Subcutaneous adipose tissue (tissue), 4 donors: Measurements from ENCODE around the gene SOBP. TPM values are rescaled to one million over a fixed set of nuclear protein-coding genes. Genes with fewer than 3 reads are reported as not detected.

Source experiments
- total RNA-seq, 4 donors: library from RNA; depleted of rRNA; stranded (reverse); fragments of >200 nt; gene quantifications; one replicate each; pipeline ENCODE4 v1.1.0, GENCODE V29; 2016
- TF ChIP-seq, protein P1 (sequence below): fragments of 450-650 bp; IDR thresholded peaks from one replicate; pipeline ENCODE4 v1.5.1; 2016; ENCODE audit warnings: low read depth, mild to moderate bottlenecking, control low read depth, antibody characterized with exemption, moderate library complexity

SOBP gene
- total RNA-seq, 4 donors from 2014 or later = 4.0 to 7.5 (median 5.5) TPM

DNA sequence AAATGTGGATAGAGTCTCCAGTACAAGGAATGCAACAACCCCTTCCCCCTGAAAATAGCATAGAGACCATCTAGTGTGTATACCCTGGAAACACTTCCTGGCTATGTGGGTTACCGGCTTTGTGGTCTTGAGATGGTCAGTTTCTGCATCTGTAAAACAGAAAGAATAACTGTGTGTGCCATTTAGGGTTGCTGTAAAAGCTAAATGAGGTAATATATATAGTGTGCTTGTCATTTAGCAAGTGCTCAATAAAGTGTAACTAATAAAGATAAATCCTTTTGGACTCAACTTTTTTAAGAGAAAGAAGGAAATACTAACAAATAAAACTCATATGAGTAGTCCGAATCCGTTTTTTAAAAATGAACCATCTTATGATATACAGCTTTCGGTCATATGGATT lies 109.1 kb downstream of the SOBP start:
- TF ChIP-seq, protein P1, sequence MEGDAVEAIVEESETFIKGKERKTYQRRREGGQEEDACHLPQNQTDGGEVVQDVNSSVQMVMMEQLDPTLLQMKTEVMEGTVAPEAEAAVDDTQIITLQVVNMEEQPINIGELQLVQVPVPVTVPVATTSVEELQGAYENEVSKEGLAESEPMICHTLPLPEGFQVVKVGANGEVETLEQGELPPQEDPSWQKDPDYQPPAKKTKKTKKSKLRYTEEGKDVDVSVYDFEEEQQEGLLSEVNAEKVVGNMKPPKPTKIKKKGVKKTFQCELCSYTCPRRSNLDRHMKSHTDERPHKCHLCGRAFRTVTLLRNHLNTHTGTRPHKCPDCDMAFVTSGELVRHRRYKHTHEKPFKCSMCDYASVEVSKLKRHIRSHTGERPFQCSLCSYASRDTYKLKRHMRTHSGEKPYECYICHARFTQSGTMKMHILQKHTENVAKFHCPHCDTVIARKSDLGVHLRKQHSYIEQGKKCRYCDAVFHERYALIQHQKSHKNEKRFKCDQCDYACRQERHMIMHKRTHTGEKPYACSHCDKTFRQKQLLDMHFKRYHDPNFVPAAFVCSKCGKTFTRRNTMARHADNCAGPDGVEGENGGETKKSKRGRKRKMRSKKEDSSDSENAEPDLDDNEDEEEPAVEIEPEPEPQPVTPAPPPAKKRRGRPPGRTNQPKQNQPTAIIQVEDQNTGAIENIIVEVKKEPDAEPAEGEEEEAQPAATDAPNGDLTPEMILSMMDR = no peak

DNA sequence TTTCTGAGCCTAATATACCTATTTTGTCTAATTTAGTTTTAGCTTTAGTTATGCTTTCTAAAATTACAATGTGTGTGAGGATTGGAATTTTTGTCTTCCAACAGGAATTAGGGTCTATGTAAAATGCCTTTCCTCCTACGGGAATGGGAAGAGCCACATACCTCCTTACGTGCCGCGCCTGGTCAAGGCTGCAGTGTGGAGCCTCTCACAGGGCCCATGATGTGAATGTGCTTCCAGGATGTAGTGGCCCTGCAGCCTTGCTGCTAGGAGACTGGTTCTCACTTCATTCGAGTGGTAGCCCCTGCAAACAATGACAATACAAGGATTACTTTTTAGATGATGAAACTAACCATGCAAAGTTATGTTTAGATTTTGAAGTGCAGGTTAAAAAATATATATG lies 110.2 kb downstream of the SOBP start:
- TF ChIP-seq, protein P1 = no peak

DNA sequence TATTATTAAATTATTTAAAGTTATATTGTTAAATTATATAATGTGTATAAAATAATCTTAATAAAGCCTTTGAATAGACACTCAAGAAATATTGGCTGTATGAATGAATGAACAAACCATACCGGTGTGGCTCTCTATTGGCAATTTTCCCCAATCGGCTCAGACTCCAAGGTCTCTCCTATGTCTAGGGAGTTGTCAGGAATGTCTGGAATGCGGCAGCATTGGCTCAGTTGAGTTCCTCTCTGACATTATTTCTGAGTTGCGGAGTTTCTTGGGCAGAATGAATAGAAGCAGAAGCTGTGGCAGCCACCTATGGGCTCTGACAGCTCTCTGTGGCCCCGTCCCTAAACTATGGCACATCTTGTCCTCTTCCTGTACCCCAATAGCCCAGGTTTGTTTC lies 111.0 kb downstream of the SOBP start:
- TF ChIP-seq, protein P1 = no peak

DNA sequence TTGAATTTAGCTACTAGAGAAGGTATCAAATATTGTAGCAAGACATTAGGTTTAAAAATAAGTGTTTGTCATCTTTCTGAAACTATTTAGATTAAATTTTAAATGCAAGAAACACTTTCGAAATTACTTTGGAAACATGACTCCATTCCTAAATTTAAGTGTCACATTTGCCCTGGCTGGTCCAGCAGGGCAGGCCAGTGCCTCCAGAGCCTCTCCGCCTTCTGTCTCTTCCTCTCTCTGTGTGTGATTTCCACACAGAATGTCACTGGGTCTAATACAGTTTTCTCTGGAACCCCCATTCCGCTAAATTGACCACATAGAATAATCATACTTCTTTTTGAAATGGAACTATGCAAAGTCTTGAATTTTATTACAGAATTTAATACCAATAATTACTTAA lies 111.5 kb downstream of the SOBP start:
- TF ChIP-seq, protein P1 = no peak

DNA sequence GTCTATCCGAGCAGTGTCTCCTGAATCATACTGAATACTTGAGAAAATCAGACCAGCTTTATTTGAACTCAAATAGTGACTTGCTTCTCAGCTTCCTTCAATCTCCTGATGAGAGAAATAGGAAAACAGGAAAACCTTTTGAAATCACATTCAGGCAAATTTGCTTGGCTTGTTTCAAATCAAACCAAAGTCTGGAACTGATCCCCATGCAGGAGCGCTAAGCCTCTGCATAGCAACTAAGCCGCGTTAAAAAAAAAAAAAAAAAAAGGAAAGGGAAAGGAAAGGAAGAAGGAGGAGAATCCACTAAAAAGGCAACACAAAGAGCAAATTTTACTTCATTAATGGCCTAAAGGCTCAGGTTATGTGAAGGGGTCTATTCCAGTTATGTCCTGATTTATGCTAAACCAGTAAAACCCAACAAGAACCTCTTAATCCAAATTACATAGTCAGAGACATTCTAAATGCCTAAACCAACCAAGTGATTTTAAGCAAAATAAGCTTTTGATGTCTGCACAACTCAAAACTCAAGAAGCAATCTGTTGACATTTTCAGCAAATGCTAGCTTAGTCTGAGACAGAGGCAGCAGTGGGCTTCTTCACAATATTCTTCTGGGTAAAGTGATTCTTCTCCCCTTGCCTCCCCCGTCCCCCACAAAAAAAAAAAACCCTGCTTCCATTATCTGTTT lies 112.5 kb downstream of the SOBP start:
- TF ChIP-seq, protein P1 = no peak

DNA sequence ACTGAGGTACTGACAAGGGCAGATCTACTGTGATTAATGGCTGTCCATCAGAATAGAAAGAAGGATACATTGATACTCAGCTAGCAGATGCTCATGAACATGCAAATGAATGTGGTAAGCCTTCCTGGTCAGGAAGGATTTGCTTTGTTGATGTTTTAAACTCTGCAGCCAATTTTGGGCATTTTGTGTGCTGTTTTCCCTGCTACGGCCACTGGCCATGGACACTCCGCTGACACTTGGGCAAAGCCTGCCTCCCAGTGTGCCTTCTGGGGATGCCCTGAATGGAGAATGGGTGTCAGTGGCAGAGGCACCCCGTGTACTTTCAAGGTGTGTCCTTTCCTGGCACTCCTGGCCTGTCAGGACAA lies 113.1 kb downstream of the SOBP start:
- TF ChIP-seq, protein P1 = no peak

DNA sequence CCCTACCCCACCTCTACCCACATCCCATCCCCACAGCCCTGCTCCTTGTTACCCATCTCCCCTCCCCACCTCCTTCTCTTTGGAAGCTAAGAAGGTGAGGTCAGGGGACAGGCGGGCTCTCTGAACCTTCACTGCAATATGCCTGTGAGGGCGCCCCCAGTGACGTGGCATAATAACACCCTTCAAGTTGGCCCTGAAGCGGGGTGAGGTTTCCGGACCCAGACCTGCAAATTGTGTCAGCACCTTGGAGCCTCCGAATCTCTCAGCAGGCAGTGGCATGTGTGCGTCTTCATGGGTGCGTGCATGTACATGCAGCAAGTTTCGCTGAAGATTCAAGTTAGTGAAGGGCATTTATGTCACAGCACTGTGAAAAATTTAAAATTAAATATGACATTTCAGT lies 114.6 kb downstream of the SOBP start:
- TF ChIP-seq, protein P1 = no peak
